Skeletal muscle satellite cell (primary cell): ENCODE data around the gene GALNT14.

ENCODE experiments used
- H3K27me3 ChIP-seq: 2 replicates; pipeline ENCODE4 v1.7.0; 2013; ENCODE audit warnings: low read length; ENCODE audit not compliant: control insufficient read depth, insufficient read depth
- H3K36me3 ChIP-seq: 2 replicates; pipeline ENCODE4 v1.7.0; 2013; ENCODE audit warnings: mild to moderate bottlenecking, control low read depth, low read length; ENCODE audit not compliant: insufficient read depth
- H3K4me1 ChIP-seq: 2 replicates; pipeline ENCODE4 v1.7.0; 2013; ENCODE audit warnings: low read length; ENCODE audit not compliant: control insufficient read depth, insufficient read depth
- H3K4me2 ChIP-seq: 2 replicates; pipeline ENCODE4 v1.7.0; 2013; ENCODE audit warnings: mild to moderate bottlenecking, low read length
- H3K4me3 ChIP-seq: 2 replicates; pipeline ENCODE4 v1.7.0; 2013; ENCODE audit warnings: low read length
- H3K9ac ChIP-seq: 2 replicates; pipeline ENCODE4 v1.7.0; 2013; ENCODE audit warnings: mild to moderate bottlenecking, low read depth, low read length, moderate library complexity
- H3K9me3 ChIP-seq: replicated peaks from 2 replicates; pipeline ENCODE4 v1.7.0; 2013; ENCODE audit warnings: mild to moderate bottlenecking, control low read depth, low read length

GALNT14 gene

GRCh38 chr2:30860726-30861125 is 277.5 kb downstream of the GALNT14 start:
- no peaks in the 10 kb centered on the region for H3K9me3 ChIP-seq
- H3K27me3 ChIP-seq, result peaks cover 5% of the 10 kb centered on the region
- H3K4me1 ChIP-seq, result no peaks in the 10 kb centered on the region
- H3K36me3 ChIP-seq, result no peaks in the 10 kb centered on the region
- no peak overlapping the region for H3K4me3 ChIP-seq
- H3K9ac ChIP-seq, result no peak overlapping the region
- H3K4me2 ChIP-seq, result no peak overlapping the region
